HG02870 (cell line): ENCODE data around the gene YPEL1.

Experiments
- ATAC-seq: cut with Tn5 transposase; IDR thresholded peaks from one replicate; pipeline ENCODE4 v1.9.1; 2021; ENCODE audit warnings: mild to moderate bottlenecking, moderate library complexity; ENCODE audit not compliant: unreplicated experiment

YPEL1 gene

GRCh38 chr22:21735200-21736083 is at the start of gene YPEL1:
YPEL1 (minus strand) TSS chr22:21735794; CDS start chr22:21710744, 25,050 bp downstream.
- peak; percentile 82 for ATAC-seq

GRCh38 chr22:21780259-21780658 is 44.7 kb upstream of the YPEL1 start:
- ATAC-seq: no peak

GRCh38 chr22:21779444-21779843 is 43.9 kb upstream of the YPEL1 start:
- no peak for ATAC-seq

- ATAC-seq: no peak
Observed at GRCh38 chr22:21778705-21779363, 43.2 kb upstream of the YPEL1 start.

- no peak for ATAC-seq
Observed at GRCh38 chr22:21771631-21771976, 36.0 kb upstream of the YPEL1 start.

- no peak for ATAC-seq
Observed at GRCh38 chr22:21768435-21768834, 32.8 kb upstream of the YPEL1 start.

GRCh38 chr22:21766691-21767462 is 31.3 kb upstream of the YPEL1 start:
- peak; percentile 54 for ATAC-seq

- ATAC-seq: no peak
Observed at GRCh38 chr22:21765909-21766529, 30.4 kb upstream of the YPEL1 start.

- ATAC-seq: no peak
Observed at GRCh38 chr22:21764038-21764804, 28.6 kb upstream of the YPEL1 start.

- ATAC-seq: peak; percentile 47
Observed at GRCh38 chr22:21762712-21763581, 27.4 kb upstream of the YPEL1 start.

- ATAC-seq: no peak
Observed at GRCh38 chr22:21761994-21762680, 26.5 kb upstream of the YPEL1 start.

- ATAC-seq: no peak
Observed at GRCh38 chr22:21761086-21761485, 25.5 kb upstream of the YPEL1 start.

GRCh38 chr22:21760640-21761039 is 25.0 kb upstream of the YPEL1 start:
- no peak for ATAC-seq

GRCh38 chr22:21759646-21760376 is 24.2 kb upstream of the YPEL1 start:
- ATAC-seq: no peak

- no peak for ATAC-seq
Observed at GRCh38 chr22:21759093-21759492, 23.5 kb upstream of the YPEL1 start.

GRCh38 chr22:21758091-21758864 is 22.7 kb upstream of the YPEL1 start:
- ATAC-seq: no peak

GRCh38 chr22:21755851-21756284 is 20.3 kb upstream of the YPEL1 start:
- no peak for ATAC-seq
